22Rv1 (cell line): ENCODE results near the gene MICA.

Experiments
- ZFX ChIP-seq: fragments of 450-650 bp; IDR thresholded peaks from 2 replicates; pipeline ENCODE4 v1.6.1; 2017; ENCODE audit warnings: antibody characterized with exemption, borderline replicate concordance
- TF ChIP-seq, protein P1 (sequence below): fragments of 450-650 bp; IDR thresholded peaks from 2 replicates; pipeline ENCODE4 v1.5.1; 2017; ENCODE audit warnings: mild to moderate bottlenecking

DNA sequence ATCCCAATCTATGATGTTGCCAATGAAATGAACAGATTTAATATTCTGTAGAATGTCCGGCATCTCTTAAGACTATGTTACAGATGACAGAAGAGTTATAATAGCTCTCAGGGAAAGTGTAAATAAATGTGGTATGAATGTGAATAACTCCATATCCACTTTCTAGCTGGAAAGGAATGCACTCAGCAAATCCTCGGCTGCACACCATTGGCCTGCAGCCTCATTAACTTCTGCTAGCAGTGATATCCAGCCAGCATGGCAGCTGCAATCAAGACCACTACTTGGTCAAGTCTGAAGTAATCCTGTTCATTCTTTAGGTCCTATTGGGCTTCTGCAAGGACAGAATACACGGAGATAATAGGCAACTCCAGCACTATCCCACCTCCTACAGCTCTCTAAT, 17.3 kb upstream of the MICA start:
- TF ChIP-seq, protein P1, sequence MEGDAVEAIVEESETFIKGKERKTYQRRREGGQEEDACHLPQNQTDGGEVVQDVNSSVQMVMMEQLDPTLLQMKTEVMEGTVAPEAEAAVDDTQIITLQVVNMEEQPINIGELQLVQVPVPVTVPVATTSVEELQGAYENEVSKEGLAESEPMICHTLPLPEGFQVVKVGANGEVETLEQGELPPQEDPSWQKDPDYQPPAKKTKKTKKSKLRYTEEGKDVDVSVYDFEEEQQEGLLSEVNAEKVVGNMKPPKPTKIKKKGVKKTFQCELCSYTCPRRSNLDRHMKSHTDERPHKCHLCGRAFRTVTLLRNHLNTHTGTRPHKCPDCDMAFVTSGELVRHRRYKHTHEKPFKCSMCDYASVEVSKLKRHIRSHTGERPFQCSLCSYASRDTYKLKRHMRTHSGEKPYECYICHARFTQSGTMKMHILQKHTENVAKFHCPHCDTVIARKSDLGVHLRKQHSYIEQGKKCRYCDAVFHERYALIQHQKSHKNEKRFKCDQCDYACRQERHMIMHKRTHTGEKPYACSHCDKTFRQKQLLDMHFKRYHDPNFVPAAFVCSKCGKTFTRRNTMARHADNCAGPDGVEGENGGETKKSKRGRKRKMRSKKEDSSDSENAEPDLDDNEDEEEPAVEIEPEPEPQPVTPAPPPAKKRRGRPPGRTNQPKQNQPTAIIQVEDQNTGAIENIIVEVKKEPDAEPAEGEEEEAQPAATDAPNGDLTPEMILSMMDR: no peak
- TF ChIP-seq ZFX: no peak
